Right ventricle myocardium superior (tissue), 1 donor: Measurements from ENCODE around the gene ACOT8. TPM values are rescaled to one million over a fixed set of nuclear protein-coding genes. Genes with fewer than 3 reads are reported as not detected.
"Not testable (repeated sequence)": the region's sequence is repeated elsewhere in the genome, so short reads cannot be mapped to it uniquely, and the experiment has no call there.

Experiments used
- ATAC-seq: fragments of 200-7000 bp; cut with Tn5 transposase; one replicate; pipeline ENCODE4 v1.9.1; 2020; ENCODE audit warnings: mild to moderate bottlenecking; ENCODE audit not compliant: poor library complexity
- DNase-seq: peaks from one replicate; pipeline ENCODE4 v3.0.0-alpha.2; 2020
- intact Hi-C: fragments of 100-400 bp; cut with DNase I; formaldehyde crosslinking; loops from one replicate; pipeline ENCODE4 v1.11.2; 2022
- total RNA-seq: library from RNA; stranded (reverse); fragmentation: NEBNext Ultra II Directional; extraction: Animal tissue kit (Norgen Biotek cat#: 25700); gene quantifications from one replicate; pipeline ENCODE4 v1.2.1, GENCODE V29; 2021
- donor health status: DM: no; HTN: yes; CAD: no; lungs with severe emphysema.

Gene ACOT8
- total RNA-seq, 1 donor from 2014 or later = 28.1 TPM

GRCh38 chr20:45834797-45835161 lies 22.4 kb downstream of the ACOT8 start:
- DNase-seq (no peak), ATAC-seq (no peak)
- intact Hi-C loops = loop anchor here (5.0 kb wide), 1 partner anchor 103 kb away; no protein-coding TSS in a partner anchor

GRCh38 chr20:45833883-45834796 lies 23.1 kb downstream of the ACOT8 start:
- intact Hi-C loops = loop anchor here (5.0 kb wide), 1 partner anchor 103 kb away; no protein-coding TSS in a partner anchor
- ATAC-seq (peak; percentile 89), DNase-seq (peak; percentile 84)

GRCh38 chr20:45833030-45833882 lies 23.9 kb downstream of the ACOT8 start, which contains the start of gene SNX21:
Gene SNX21, plus strand, starts transcription at chr20:45833799. Its CDS starts 121 bp downstream, at chr20:45833920.
- DNase-seq = peak; percentile 92
- intact Hi-C loops = loop anchor here (5.0 kb wide), 1 partner anchor 104 kb away; no protein-coding TSS in a partner anchor
- peak; percentile 88 for ATAC-seq

- intact Hi-C loops = loop anchor here (5.0 kb wide), 1 partner anchor 105 kb away; no protein-coding TSS in a partner anchor
- ATAC-seq (no peak), DNase-seq (no peak)
Measured at GRCh38 chr20:45832619-45833018, 24.6 kb downstream of the ACOT8 start.

- ATAC-seq, DNase-seq: not testable (repeated sequence)
- intact Hi-C loops = loop anchor here (5.0 kb wide), 1 partner anchor 108 kb away; no protein-coding TSS in a partner anchor
Measured at GRCh38 chr20:45829673-45830106, 27.5 kb downstream of the ACOT8 start.

- no peak for ATAC-seq
- no peak for DNase-seq
- intact Hi-C loops = no loop called here
Measured at GRCh38 chr20:45828589-45828988, 28.6 kb downstream of the ACOT8 start.

- no peak for DNase-seq
- intact Hi-C loops = no loop called here
- ATAC-seq = no peak
Measured at GRCh38 chr20:45827712-45828111, 29.5 kb downstream of the ACOT8 start.

GRCh38 chr20:45827030-45827652 lies 30.1 kb downstream of the ACOT8 start, which contains the start of gene TNNC2:
Gene TNNC2, minus strand, starts transcription at chr20:45827312. Its CDS starts 64 bp downstream, at chr20:45827248.
- no peak for ATAC-seq
- DNase-seq = no peak
- intact Hi-C loops = no loop called here

GRCh38 chr20:45826381-45827019 lies 30.7 kb downstream of the ACOT8 start:
- DNase-seq (no peak), ATAC-seq (peak; percentile 73)
- intact Hi-C loops = no loop called here

GRCh38 chr20:45823949-45824835 lies 33.0 kb downstream of the ACOT8 start:
- intact Hi-C loops = no loop called here
- DNase-seq = peak; percentile 66
- ATAC-seq = peak; percentile 82

GRCh38 chr20:45822857-45823256 lies 34.3 kb downstream of the ACOT8 start:
- DNase-seq = no peak
- intact Hi-C loops = no loop called here
- ATAC-seq = peak; percentile 31

- DNase-seq (no peak), ATAC-seq (no peak)
- intact Hi-C loops = no loop called here
Measured at GRCh38 chr20:45821947-45822346, 35.2 kb downstream of the ACOT8 start.

GRCh38 chr20:45819466-45819865 lies 37.7 kb downstream of the ACOT8 start:
- ATAC-seq (no peak), DNase-seq (no peak)
- intact Hi-C loops = no loop called here

GRCh38 chr20:45818239-45818638 lies 39.0 kb downstream of the ACOT8 start:
- ATAC-seq = no peak
- intact Hi-C loops = no loop called here
- no peak for DNase-seq

- DNase-seq = no peak
- no peak for ATAC-seq
- intact Hi-C loops = no loop called here
Measured at GRCh38 chr20:45817376-45818194, 39.6 kb downstream of the ACOT8 start.

- ATAC-seq = no peak
- intact Hi-C loops = no loop called here
- no peak for DNase-seq
Measured at GRCh38 chr20:45816951-45817350, 40.2 kb downstream of the ACOT8 start.
